Dermis lymphatic vessel endothelial cell (primary cell): ENCODE results near the gene PRRT4. TPM values are rescaled to one million over a fixed set of nuclear protein-coding genes. Genes with fewer than 3 reads are reported as not detected.

Experiments used
- total RNA-seq: library from RNA; depleted of rRNA; stranded (reverse); fragments of >200 nt; gene quantifications from 2 replicates; pipeline ENCODE4 v1.2.1, GENCODE V29; 2014

Gene PRRT4
- total RNA-seq: not detected in 2 replicates

GRCh38 chr7:128361411-128362379 lies at the start of gene PRRT4:
Gene PRRT4 (minus strand): TSS chr7:128361690.

DNA sequence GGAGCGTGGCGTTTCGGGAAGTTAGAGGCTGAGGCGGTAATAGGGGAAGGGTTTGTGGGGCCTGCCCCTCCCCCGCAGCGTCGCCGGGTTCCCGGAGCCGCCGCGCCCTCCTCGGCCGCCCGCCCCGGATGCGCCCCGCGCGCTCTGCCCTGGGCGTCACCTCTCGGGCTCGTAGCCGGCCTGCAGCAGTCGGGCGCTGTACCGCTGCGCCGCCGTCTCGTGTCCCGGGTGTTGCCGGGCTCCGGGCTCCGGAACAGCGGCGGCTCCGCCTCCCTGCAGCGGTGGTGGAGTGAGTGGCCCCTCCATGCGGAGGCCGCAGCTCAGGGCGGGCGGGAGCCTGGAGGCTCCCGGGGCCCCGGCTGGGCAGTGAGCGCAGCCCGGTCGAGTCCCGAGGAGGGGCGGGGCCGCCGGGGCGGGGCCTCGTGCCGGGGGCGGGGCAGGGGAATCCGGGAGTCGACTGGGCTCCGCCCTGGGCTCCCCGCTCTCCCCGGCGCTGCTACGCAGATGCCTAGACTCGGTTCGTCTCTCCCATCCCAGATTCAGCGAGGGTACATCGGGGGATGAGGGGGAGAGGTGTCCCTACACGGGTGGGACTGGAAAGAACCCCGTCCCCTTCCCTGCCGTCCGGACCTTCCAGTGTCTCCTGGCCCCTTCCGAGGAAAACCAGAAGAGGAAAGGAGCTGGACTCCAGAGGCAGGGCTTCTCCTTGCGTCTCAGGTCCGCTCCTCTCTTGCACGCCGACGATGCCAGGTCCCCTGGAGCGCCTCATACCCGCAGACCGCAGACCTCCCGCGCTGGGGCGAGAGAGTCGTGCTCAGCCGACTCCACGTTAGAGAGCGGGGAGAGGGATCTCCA lies 48.3 kb upstream of the PRRT4 start, which contains the start of gene IMPDH1:
Gene IMPDH1, minus strand, starts transcription at position 387 of the 855 bp plus-strand sequence. Its CDS starts 81 bp downstream, at position 306.

GRCh38 chr7:128343554-128344430 lies 17.7 kb downstream of the PRRT4 start, which contains the start of gene RBM28:
Gene RBM28 (minus strand): TSS chr7:128343908. CDS start chr7:128343793, 115 bp downstream.

Other genes with a start within 250 kb of the PRRT4 start
- gene LEP, start 120.4 kb downstream of the PRRT4 start, total RNA-seq: not detected in 2 replicates
- gene RBM28, start 17.8 kb downstream of the PRRT4 start, total RNA-seq: 7.0 and 15.5 TPM in 2 replicates
- gene IMPDH1, start 48.3 kb upstream of the PRRT4 start, total RNA-seq: 31.1 and 42.9 TPM in 2 replicates
- 6.9 and 9.1 TPM in 2 replicates for gene HILPDA, start 94.2 kb upstream of the PRRT4 start, total RNA-seq
- gene METTL2B, start 115.1 kb upstream of the PRRT4 start, total RNA-seq: 21.3 and 25.9 TPM in 2 replicates